ENCODE data around the gene FAH. TPM values are rescaled to one million over a fixed set of nuclear protein-coding genes. Genes with fewer than 3 reads are reported as not detected.

FAH gene
- total RNA-seq, 4 donors from 2014 or later = 11.1 to 15.0 (median 14.0) TPM

- TF ChIP-seq POLR2AphosphoS5 (IDR thresholded peaks at IDR 0.05) (no peak), CTCF (IDR thresholded peaks at IDR 0.05) (no peak), EP300 (IDR thresholded peaks at IDR 0.05) (no peak), POLR2A (IDR thresholded peaks at IDR 0.05; ENCODE audit: low read depth) (no peak)
- 62% methylated on average over 12 of the region's 12 CpGs for WGBS
- Histone ChIP-seq H3K27me3 (peaks cover 0 to 16% (median 0%) of the 10 kb centered on the region in 4 donors), H3K4me1 (no peaks in the 10 kb centered on the region), H3K27ac (replicated peaks in 1 of 4) (no peak overlapping the region), H3K4me3 (no peak overlapping the region), H3K9me3 (peaks cover 0 to 7% (median 2%) of the 10 kb centered on the region in 4 donors), H3K36me3 (no peaks in the 10 kb centered on the region)
- intact Hi-C loops (cut with DNase I) = no loop called here
- DNase-seq (ENCODE audit: extremely low spot score) = peak; percentile 82
These were observed 58.1 kb downstream of the FAH start for GRCh38 chr15:80210611-80211573.

- H3K27me3 ChIP-seq = peaks cover 0 to 16% (median 0%) of the 10 kb centered on the region in 4 donors
- intact Hi-C loops (cut with DNase I) = no loop called here
- 53% methylated on average over 1 of the region's 1 CpG for WGBS
- DNase-seq (ENCODE audit: extremely low spot score) = peak; percentile 57
- TF ChIP-seq POLR2A (IDR thresholded peaks at IDR 0.05; ENCODE audit: low read depth) (no peak), POLR2AphosphoS5 (IDR thresholded peaks at IDR 0.05) (no peak), CTCF (IDR thresholded peaks at IDR 0.05) (no peak), EP300 (IDR thresholded peaks at IDR 0.05) (no peak)
- peaks cover 0 to 7% (median 2%) of the 10 kb centered on the region in 4 donors for H3K9me3 ChIP-seq
- no peak overlapping the region for H3K27ac ChIP-seq (replicated peaks in 1 of 4)
- H3K4me3 ChIP-seq = no peak overlapping the region
- H3K4me1 ChIP-seq = no peaks in the 10 kb centered on the region
- H3K36me3 ChIP-seq = no peaks in the 10 kb centered on the region
These were observed 59.2 kb downstream of the FAH start for GRCh38 chr15:80211976-80212375.

GRCh38 chr15:80214910-80215309, 62.1 kb downstream of the FAH start:
- intact Hi-C loops (cut with DNase I) = no loop called here
- H3K27me3 ChIP-seq = no peaks in the 10 kb centered on the region
- no peak for TF ChIP-seq CTCF (IDR thresholded peaks at IDR 0.05)
- TF ChIP-seq POLR2AphosphoS5 (IDR thresholded peaks at IDR 0.05) = no peak
- no peak for TF ChIP-seq POLR2A (IDR thresholded peaks at IDR 0.05; ENCODE audit: low read depth)
- no peak for TF ChIP-seq EP300 (IDR thresholded peaks at IDR 0.05)
- no peak overlapping the region for H3K27ac ChIP-seq (replicated peaks in 1 of 4)
- H3K4me1 ChIP-seq = no peaks in the 10 kb centered on the region
- H3K9me3 ChIP-seq = peaks cover 0 to 7% (median 2%) of the 10 kb centered on the region in 4 donors
- no peaks in the 10 kb centered on the region for H3K36me3 ChIP-seq
- no peak overlapping the region for H3K4me3 ChIP-seq
- WGBS = 78% methylated on average over 2 of the region's 2 CpGs
- peak; percentile 29 for DNase-seq (ENCODE audit: extremely low spot score)

GRCh38 chr15:80216141-80216540, 63.3 kb downstream of the FAH start:
- TF ChIP-seq POLR2A (IDR thresholded peaks at IDR 0.05; ENCODE audit: low read depth) = no peak
- TF ChIP-seq EP300 (IDR thresholded peaks at IDR 0.05) = no peak
- TF ChIP-seq CTCF (IDR thresholded peaks at IDR 0.05) = no peak
- TF ChIP-seq POLR2AphosphoS5 (IDR thresholded peaks at IDR 0.05) = no peak
- intact Hi-C loops (cut with DNase I) = no loop called here
- WGBS = 93% methylated on average over 5 of the region's 5 CpGs

More at GRCh38 chr15:80216141-80216540, 63.3 kb downstream of the FAH start:
- no peak overlapping the region for H3K4me3 ChIP-seq
- no peaks in the 10 kb centered on the region for H3K36me3 ChIP-seq
- H3K9me3 ChIP-seq = peaks cover 0 to 7% (median 2%) of the 10 kb centered on the region in 4 donors
- no peak for DNase-seq (ENCODE audit: extremely low spot score)
- no peaks in the 10 kb centered on the region for H3K4me1 ChIP-seq
- H3K27me3 ChIP-seq = no peaks in the 10 kb centered on the region
- H3K27ac ChIP-seq (replicated peaks in 1 of 4) = no peak overlapping the region
